HL-60/S4 treated with phorbol 12-myristate 13-acetate at 8.2 ng/mL for 4 days and 3 days (cell line): Measurements from ENCODE around the gene MRPS22.
"Not testable (repeated sequence)": the region's sequence is repeated elsewhere in the genome, so short reads cannot be mapped to it uniquely, and the experiment has no call there.

Experiments used
- in situ Hi-C: fragments of 300-500 bp; cut with MboI; formaldehyde crosslinking; loops from 2 replicates; pipeline ENCODE4 v1.15.0; 2022; ENCODE audit warnings: low sequenced_read_pairs

MRPS22 gene

GRCh38 chr3:139327861-139328260, 16.0 kb upstream of the MRPS22 start:
- in situ Hi-C loops, result no loop called here

DNA sequence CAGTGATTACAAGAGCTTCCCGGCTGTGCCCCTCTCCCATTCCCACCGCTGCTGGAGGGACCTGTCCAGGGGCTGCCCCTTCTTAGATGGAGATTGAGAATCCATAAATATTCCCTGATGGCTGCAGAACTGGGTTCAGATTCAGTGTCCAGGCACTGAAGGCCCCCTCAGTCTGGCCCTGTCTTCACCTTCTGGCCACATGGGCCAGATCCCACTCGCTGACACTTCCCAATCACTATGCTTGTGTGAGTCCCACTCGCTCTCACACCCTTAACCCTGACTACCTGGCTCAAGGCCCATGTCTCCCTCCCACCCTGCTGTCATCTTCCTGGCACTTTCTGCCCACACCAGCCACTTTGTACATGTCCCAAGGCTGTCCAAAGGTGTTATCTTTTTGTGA, 15.5 kb upstream of the MRPS22 start:
- in situ Hi-C loops, result no loop called here

- in situ Hi-C loops, result no loop called here
Measured at GRCh38 chr3:139329364-139329850, 14.4 kb upstream of the MRPS22 start.

GRCh38 chr3:139332092-139332491, 11.7 kb upstream of the MRPS22 start:
- in situ Hi-C loops, result no loop called here

DNA sequence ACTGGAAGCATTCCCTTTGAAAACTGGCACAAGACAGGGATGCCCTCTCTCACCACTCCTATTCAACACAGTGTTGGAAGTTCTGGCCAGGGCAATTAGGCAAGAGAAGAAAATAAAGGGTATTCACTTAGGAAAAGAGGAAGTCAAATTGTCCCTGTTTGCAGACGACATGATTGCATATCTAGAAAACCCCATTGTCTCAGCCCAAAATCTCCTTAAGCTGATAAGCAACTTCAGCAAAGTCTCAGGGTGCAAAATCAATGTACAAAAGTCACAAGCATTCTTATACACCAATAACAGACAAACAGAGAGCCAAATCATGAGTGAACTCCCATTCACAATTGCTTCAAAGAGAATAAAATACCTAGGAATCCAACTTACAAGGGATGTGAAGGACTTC, 9.1 kb upstream of the MRPS22 start:
- in situ Hi-C loops, result not testable (repeated sequence)

GRCh38 chr3:139338405-139338804, 5.4 kb upstream of the MRPS22 start:
- in situ Hi-C loops, result no loop called here

GRCh38 chr3:139339219-139339906, 4.5 kb upstream of the MRPS22 start:
- in situ Hi-C loops, result no loop called here

- in situ Hi-C loops, result no loop called here
Measured at GRCh38 chr3:139340784-139341183, 3.0 kb upstream of the MRPS22 start.

DNA sequence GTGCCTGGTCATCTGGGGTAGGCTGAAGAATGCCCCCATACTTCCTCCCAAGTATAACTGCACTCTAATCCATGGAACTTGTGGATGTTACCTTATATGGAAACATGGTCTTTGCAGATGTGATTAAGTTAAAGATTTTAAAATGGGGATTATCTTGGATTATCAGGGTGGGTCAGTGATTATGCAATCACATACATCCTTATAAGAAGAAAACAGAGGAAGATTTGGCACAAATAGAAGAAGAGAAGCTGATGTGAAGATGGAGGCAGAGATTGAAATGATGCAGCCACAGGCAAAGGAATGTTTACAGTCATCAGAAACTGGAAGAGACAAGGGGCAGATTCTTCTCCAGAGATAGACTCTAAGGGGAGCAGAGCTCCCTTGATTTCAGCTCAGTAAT, 1.8 kb upstream of the MRPS22 start:
- in situ Hi-C loops, result no loop called here

GRCh38 chr3:139346771-139347170, 3.0 kb downstream of the MRPS22 start:
- in situ Hi-C loops, result no loop called here

DNA sequence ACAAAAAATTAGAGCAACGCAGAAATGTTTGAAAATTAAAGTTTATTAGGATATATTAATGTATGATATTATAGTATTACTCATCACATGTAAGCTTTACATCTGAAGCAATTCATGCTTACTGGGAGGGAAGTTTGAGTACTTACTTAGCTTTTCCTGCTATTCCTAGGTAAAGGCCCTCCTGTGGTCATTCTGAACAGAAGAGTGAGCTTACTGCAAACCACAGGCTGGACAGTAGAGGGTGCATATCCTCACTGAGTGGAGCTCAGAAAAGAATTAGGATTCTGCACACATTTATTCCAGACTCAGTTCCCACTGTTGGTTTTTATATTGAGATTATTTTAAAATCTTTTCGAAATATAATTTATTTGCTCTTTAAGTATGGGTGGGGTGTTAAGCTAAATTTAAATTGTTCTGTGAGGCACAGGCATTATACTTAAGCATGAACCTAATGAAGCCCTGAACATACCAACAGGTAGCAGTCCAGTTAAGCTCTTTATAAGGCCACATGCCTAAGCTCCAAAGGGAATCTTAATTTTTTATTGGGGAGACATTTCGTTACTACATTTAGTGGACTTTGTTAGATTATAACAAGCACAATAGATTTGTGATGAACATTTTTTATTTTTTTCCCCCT, 10.2 kb downstream of the MRPS22 start:
- in situ Hi-C loops, result no loop called here

DNA sequence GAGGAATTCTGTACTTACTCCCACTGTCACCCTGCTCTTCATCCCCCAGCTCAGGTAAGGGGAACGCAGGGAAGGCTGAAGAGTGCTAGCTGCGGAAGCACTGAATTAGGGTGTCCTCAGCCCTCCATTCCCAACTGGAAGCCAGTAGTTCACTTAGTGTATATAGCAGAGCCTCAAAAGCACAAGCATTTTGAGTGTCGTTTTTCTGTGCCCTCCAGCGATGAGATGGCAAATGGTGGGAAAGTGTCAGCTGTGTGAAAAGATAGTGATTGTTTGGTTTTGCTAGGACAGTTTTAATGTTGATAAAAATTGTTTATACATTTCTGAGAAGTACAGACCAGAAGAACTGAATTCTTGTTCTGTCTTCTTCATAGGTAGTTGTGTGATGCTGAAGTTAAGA, 10.8 kb downstream of the MRPS22 start:
- in situ Hi-C loops, result no loop called here

DNA sequence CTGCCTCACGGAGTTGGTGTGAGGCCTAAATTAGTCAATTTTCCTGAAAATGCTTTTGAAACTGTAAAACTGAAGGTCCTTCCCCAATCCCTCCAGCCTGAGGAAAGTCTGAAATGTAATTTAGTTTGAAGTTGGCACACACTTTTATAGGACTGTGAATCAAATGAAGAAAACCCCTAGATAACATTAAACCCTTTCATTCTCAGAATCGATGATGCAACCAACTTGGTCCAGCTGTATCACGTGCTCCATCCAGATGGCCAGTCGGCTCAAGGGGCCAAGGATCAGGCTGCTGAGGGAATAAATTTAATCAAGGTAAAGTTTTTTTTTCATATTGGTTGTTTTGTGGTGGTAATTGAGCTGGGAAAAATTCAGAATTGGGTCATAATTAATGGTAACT, 11.7 kb downstream of the MRPS22 start:
- in situ Hi-C loops, result no loop called here

GRCh38 chr3:139355891-139356290, 12.1 kb downstream of the MRPS22 start:
- in situ Hi-C loops, result no loop called here

GRCh38 chr3:139357899-139358298, 14.1 kb downstream of the MRPS22 start:
- in situ Hi-C loops, result no loop called here

DNA sequence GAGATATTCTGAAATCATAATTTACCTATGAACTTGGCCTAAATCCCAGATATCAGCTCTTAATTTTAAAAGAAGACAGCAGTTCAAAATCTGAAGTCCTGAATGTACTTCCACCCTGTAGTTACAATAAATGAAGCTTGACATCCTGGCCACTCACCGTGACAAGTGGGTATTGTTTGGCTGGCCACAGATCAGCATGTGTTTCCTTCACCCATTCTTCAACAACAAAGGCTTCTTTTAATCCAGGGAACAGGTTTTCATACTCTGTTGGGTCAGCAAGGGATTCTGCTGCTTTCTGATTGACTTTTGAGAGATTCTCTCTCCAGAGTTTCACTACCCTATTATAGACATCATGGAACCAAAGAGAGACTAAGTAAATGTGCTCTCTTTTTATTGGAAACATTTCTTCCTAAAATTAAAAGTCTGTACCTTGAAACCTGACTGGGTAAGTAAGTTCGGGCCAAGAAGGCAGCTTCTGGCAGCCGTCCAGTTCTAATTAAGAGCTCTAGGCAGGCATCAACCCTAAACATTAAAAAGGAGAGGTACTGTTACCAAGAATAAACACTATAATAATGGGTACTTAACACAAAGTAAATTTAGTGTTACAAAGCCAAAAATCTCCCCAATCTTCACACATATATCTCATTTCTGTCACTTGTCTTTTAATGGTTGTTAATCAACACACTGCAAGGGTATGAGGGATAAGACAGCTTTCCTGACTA, 15.2 kb downstream of the MRPS22 start:
- in situ Hi-C loops, result no loop called here

DNA sequence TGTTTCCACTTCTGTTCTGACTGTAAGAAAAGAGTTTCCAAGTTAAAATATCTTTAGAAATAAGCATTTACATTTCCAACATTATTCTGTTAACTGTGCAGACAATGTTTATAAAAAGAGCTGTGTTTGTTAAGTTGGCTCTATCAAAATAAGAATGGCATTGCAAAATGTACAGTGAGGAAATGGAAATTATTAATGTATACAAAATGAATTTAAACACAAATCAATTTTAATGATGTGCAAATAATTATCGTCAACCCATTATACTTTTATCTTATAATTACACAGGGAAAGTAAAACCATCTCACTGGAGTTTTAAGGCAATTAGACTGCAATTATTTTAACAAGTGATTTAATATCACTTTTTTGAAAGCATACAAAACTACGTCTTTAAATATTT, 17.5 kb downstream of the MRPS22 start:
- in situ Hi-C loops, result no loop called here

DNA sequence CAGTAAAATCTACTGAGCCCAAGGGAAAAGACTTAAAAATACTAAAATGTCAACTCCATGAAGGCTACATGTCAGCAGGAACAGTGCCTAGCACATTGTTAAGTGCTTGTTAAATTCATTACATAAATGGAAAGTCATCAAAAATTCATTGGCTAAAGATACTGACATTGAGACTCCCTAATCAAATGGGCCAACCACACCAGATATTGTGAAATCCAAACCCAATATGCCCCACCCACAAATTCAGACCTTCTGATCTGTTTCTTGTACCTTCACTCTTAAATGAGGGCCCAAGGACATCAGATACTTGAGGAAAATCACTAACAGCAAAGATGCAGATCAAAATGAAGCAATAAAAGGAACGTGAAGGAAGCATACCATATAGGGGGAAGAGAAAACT, 20.7 kb downstream of the MRPS22 start:
- in situ Hi-C loops, result no loop called here

DNA sequence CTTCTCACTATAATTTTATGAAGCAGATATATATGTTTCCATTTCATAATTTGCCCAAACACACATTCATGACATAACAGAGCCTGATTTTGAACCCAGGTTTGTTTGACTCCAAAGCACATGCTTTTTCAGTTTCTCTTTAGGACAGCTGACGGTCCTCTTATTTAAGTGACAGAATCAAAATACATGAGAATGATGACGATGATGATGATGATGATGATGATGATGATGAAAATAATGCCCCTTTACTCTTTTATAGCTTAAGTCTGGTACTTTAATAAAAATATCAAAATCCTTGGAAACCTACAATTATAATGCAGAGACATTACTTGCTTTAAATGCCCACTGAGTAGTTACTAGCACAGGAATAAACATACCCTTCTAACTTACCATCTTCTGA, 30.3 kb downstream of the MRPS22 start:
- in situ Hi-C loops, result no loop called here

- in situ Hi-C loops, result no loop called here
Measured at GRCh38 chr3:139377378-139377777, 33.6 kb downstream of the MRPS22 start.

DNA sequence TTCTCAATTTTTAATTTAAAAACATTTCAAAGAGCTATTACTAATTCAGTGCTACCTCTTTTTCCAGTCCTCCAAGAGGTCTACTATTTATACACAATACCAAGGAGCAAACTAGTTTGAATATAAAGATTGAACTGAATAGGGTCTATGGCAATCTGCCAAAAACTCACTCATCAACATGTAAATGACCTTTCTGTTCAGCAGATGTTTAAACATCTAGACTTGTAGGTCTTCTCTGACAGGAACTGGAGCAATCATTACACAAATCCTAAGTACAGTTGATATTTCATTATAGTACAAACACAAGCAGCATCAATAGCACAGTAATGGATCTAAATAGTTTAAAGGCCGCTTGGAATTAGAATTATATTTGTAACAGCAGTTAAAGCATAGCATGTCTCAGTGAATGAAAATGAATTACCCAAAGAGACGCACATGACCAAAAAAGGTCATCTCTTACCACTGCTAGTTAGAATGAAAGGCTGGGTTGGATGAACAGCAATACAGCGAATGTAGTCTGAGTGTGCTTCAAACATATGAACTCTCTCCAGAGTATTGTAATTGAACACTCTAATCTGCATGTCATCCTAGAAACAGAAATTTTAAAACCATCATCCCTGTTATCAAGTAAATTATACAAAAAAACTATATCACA, 34.9 kb downstream of the MRPS22 start:
- in situ Hi-C loops, result no loop called here

GRCh38 chr3:139380575-139380974, 36.8 kb downstream of the MRPS22 start:
- in situ Hi-C loops, result no loop called here
